Measurements from ENCODE around the gene MPG. TPM values are rescaled to one million over a fixed set of nuclear protein-coding genes. Genes with fewer than 3 reads are reported as not detected.

MPG gene
- total and polyA plus RNA-seq, 2 experiments from 2014 or later: 38.0 to 91.1 TPM

GRCh38 chr16:92431-93339 lies 14.7 kb downstream of the MPG start:
- H3K27me3 ChIP-seq (ENCODE audit: insufficient read depth): no peaks in the 10 kb centered on the region
- H3K9me3 Mint-ChIP-seq: no peaks in the 10 kb centered on the region
- DNase-seq (ENCODE audit: low spot score) (no peak), ATAC-seq (no peak)
- no peaks in the 10 kb centered on the region for H3K9me2 ChIP-seq (ENCODE audit: insufficient read depth)
- peaks cover 12% of the 10 kb centered on the region for H3K27me3 Mint-ChIP-seq (ENCODE audit: insufficient read depth, low read depth, poor library complexity)
- H3K79me2 ChIP-seq (replicated peaks; ENCODE audit: insufficient read depth): no peaks in the 10 kb centered on the region
- H3F3A ChIP-seq (replicated peaks; ENCODE audit: low read depth): no peaks in the 10 kb centered on the region
- peaks cover 12% of the 10 kb centered on the region; the same call in 2 of the 3 replicates for H3K36me3 Mint-ChIP-seq (ENCODE audit: low read depth)
- H3K27ac Mint-ChIP-seq: peak overlapping the region; percentile 59; the same call in 1 of the 2 replicates
- H3K4me3 ChIP-seq: no peak overlapping the region
- H3K4me3 Mint-ChIP-seq: no peak overlapping the region
- no peak overlapping the region for H3K27ac ChIP-seq (ENCODE audit: low read depth)
- no peak overlapping the region for H2AFZ ChIP-seq
- no peak overlapping the region for H3K4me2 ChIP-seq
- H3K4me1 Mint-ChIP-seq: no peaks in the 10 kb centered on the region
- no peaks in the 10 kb centered on the region; the same call in 1 of the 2 replicates for H4K20me1 ChIP-seq (replicated peaks; ENCODE audit: insufficient read depth)
- H3K4me1 ChIP-seq (ENCODE audit: insufficient read depth): no peaks in the 10 kb centered on the region
- H3K36me3 ChIP-seq (ENCODE audit: insufficient read depth): no peaks in the 10 kb centered on the region
- TF ChIP-seq STAT1 (IDR thresholded peaks at IDR 0.05; ENCODE audit: unreplicated experiment) (no peak), REST (IDR thresholded peaks at IDR 0.05; ENCODE audit: unreplicated experiment) (no peak), NANOG (IDR thresholded peaks at IDR 0.05; ENCODE audit: borderline replicate concordance) (no peak), EZH2 (IDR thresholded peaks at IDR 0.05; ENCODE audit: low read depth, unreplicated experiment) (no peak), ZNF331 (CRISPR knock-in tag; IDR thresholded peaks at IDR 0.05; ENCODE audit: low read depth) (no peak), ETS1 (IDR thresholded peaks at IDR 0.05) (no peak), ZNF462 (CRISPR knock-in tag; IDR thresholded peaks at IDR 0.05) (no peak), CREB1 (CRISPR knock-in tag; IDR thresholded peaks at IDR 0.05; ENCODE audit: low read depth) (no peak), ZNF114 (CRISPR knock-in tag; IDR thresholded peaks at IDR 0.05) (no peak), POLR2AphosphoS5 (IDR thresholded peaks at IDR 0.05; ENCODE audit: low read depth) (no peak), JUNB (IDR thresholded peaks at IDR 0.05; ENCODE audit: unreplicated experiment) (no peak), CTCF (conservative IDR thresholded peaks at IDR 0.05; ENCODE audit: low read depth in 2 of 2) (no peak), EZH2phosphoT487 (IDR thresholded peaks at IDR 0.05; ENCODE audit: unreplicated experiment) (no peak)

All from GM23338 (cell line).